LNCAP (cell line): ENCODE data around the gene PROP1.

Experiments used
- CTCF ChIP-seq: fragments of 450-650 bp; IDR thresholded peaks from 2 replicates; pipeline ENCODE4 v1.5.1; 2017; ENCODE audit warnings: mild to moderate bottlenecking

Gene PROP1

GRCh38 chr5:177988989-177989625 lies 6.9 kb downstream of the PROP1 start:
- TF ChIP-seq CTCF, result no peak

- TF ChIP-seq CTCF, result no peak
Measured at GRCh38 chr5:177987326-177987725, 8.7 kb downstream of the PROP1 start.

- no peak for TF ChIP-seq CTCF
Measured at GRCh38 chr5:177985430-177986040, 10.5 kb downstream of the PROP1 start.

- TF ChIP-seq CTCF, result no peak
Measured at GRCh38 chr5:177984584-177985206, 11.3 kb downstream of the PROP1 start.

- TF ChIP-seq CTCF, result no peak
Measured at GRCh38 chr5:177983763-177984583, 12.1 kb downstream of the PROP1 start.

GRCh38 chr5:177982956-177983355 lies 13.1 kb downstream of the PROP1 start:
- TF ChIP-seq CTCF, result no peak

GRCh38 chr5:177982072-177982727 lies 13.8 kb downstream of the PROP1 start:
- peak; percentile 71 for TF ChIP-seq CTCF
